CD4-positive, alpha-beta T cell treated with Interleukin-6 at 100 ng/mL for 8 hours (primary cell): ENCODE results near the gene ERCC1.
"Not testable (repeated sequence)": the region's sequence is repeated elsewhere in the genome, so short reads cannot be mapped to it uniquely, and the experiment has no call there.

ENCODE experiments used
- DNase-seq: peaks from one replicate; pipeline ENCODE4 v3.0.0-alpha.2; 2020; ENCODE audit warnings: mixed read lengths, low spot score

The ERCC1 gene

DNA sequence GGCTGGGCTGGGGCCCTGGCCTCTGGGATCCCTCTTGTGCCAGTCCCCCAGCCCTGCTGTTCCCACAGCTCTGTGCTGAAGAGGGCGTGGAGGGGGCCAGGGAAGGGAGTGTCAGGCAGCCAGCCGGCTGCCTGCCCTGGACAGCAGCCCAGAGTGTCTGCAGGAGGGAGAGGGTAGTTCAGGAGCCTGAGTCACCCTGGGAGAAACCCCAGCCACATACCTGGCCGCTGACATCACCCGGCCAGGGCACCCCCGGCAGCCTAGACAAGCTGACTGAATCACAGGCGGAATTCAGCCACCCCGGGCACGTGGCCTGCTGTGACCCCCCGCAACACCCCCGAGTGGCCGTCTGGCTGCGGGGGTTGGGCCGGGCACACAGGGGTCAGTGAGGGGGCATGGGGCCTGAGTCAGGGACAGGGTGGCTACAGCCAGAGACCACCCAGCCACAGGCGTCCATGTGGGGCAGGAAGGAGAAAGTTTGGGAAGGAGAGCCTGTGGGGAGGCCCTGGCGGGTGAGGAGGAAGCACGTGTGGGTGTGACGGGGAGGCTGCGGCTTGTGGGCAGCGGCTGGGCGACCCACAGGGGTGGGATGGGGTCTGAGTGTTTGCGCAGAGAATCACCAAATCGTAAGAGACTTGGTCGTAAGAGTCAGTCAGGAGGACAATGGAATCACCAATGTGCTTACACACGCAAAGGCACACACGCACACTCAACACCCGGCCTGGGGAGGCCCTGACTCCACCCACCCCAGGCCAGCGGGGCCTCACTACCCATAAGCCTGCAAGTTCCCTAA lies 32.2 kb upstream of the ERCC1 start:
- peak; percentile 51 for DNase-seq

DNA sequence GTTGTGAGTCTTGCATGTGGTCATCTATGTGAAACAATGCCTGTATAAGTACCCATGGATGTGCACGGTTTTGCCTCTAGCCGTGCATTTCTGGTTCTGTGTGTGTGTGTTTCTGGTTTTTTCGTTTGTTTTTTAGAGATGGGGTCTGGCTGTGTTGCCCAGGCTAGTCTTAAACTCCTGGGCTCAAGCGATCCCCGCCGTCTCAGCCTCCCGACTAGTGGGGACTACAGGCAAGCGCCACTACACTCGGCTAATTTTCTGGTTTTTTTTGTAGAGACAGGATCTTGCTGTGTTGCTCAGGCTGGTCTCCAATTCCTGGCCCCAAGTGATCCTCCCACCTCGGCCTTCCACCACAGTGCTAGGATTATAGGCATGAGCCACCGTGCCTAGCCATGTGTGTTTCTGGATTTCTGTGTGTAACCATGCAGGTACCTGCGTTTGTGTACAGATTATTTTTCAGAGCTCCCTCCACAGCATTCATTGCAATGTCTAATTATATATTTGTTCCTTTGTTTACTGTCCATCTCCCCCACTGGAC lies 28.2 kb upstream of the ERCC1 start:
- no peak for DNase-seq

DNA sequence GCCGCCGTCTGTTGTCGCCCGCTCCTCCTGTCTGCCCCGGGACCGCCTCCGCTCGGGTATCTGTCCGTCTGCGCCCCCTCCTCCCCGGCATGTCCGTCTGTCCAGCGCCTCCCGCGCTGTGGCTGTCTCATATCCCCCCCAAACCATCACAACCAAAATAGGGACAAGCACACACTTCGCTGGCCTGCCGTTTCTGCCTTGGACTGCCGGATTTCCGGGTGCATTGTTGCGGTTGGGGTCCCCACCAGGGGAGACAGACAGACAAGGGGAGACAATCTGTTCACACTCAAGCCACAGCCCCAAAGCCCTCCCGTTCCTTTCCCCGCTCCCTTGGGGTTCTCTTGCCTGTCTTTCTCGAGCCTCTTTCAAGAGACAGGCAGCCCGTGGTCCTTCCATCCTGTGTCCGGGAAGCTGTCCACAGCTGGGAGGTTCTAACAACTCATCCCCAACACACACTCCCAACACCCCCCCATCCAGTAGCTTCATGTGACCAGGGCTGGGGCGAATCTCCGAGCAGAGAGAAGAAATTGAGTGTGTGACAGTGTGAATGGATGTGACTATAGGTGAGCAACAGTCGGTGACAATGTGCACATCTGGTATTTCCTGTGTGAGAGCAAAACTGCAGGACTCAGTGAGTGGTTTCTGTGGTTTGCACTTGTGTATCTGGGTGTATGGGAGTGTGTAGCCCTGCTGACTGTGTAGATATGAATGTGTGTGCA lies 27.6 kb upstream of the ERCC1 start:
- DNase-seq: peak; percentile 64

DNA sequence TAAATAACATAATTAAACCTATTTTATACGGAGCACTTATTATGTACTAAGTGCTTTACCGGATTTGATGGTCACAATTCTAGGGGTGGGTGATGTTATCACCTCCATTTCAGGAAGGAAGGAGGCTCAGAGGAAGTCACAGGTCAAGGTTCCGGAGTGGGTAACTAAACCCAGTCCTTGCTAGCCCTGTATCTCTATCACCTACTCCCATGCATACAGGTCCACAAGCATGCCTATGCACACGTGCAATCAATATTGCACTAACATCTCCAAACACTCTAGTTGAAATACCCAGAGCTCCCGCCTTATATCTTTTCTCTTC lies 26.3 kb upstream of the ERCC1 start:
- DNase-seq: peak; percentile 55

DNA sequence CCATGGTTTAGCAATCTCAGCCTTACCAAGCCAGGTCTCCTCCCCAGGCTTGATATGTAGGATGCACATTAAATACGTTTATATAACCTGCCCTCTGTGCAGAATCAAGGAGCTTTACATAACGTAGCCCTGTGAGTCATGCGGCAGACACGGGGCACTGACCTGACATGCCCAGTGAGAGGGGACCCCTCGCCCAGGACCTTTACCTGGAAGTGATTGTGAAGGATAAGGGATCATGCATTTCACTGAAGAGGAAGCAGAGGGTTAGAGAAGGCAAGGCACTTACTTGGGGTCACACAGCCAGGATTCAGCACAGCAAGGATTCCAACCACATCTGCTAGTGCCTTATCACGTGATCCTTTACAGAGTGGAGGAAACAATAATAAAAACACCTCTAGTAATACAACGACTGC lies 25.2 kb upstream of the ERCC1 start:
- no peak for DNase-seq

DNA sequence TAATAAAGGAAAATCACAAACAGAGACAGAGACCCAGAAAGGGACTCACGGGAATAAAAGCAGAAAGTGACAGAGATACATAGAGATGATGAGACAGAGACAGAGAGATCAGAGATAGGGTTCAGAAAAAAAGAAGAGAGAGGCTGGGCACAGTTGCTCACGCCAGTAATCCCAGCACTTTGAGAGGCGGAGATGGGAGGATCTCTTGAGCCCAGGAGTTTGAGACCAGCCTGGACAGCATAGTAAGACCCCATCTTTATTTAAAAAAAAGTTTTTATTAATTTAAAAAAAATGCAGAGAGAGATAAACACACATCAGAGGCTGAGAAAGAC lies 24.7 kb upstream of the ERCC1 start:
- DNase-seq: no peak

DNA sequence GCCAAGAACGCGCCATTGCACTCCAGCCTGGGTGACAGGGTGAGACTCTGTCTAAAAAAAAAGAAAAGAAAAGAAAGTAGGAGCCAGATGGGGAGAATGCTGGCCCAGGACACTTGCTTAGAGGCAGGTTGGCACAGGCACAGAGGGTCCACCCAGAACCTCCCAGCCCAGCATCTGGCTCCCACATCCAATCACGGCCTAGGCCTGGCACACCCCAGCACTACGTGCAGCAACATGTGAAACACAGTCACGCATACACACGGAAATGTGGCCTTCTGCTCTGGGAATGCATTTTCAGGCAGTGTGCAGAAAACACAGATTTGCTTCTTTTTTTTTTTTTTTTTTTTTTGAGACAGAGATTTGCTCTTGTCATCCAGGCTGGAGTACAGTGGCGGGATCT lies 23.2 kb upstream of the ERCC1 start:
- no peak for DNase-seq

DNA sequence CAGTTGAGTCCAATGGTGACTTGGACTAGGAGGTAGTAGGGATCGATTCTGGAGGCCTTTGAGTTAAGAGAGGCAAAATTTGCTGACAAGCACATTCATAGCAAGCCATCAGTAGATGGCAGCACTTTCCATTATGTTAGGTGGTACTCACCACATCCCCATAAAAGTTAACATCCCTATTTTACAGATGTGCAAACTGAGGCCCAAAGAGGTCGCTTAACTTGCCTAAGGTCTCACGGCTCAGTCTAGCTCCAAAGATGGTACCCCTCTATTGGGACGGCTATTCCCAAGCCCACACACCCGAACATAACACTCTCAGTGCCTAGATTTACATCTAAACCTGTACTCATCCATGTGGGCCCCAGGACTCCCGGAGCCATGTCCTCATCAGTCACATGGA lies 22.6 kb upstream of the ERCC1 start:
- DNase-seq: peak; percentile 34

DNA sequence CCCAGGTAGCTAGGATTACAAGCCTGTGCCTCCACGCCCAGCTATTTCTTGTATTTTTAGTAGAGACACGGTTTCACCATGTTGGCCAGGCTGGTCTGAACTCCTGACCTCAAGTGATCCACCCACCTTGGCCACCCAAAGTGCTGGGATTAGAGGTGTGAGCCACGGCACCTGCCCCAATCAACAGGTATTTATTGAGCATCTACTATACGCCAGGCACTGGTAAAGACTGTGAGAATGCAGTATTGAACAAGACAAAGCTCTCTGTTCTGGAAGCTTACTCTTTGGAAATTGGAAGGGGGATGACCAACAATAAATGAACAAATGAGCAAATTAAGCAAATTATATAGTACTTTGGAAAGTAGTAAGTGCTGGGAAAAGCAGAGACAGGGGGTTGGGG lies 21.4 kb upstream of the ERCC1 start:
- no peak for DNase-seq

DNA sequence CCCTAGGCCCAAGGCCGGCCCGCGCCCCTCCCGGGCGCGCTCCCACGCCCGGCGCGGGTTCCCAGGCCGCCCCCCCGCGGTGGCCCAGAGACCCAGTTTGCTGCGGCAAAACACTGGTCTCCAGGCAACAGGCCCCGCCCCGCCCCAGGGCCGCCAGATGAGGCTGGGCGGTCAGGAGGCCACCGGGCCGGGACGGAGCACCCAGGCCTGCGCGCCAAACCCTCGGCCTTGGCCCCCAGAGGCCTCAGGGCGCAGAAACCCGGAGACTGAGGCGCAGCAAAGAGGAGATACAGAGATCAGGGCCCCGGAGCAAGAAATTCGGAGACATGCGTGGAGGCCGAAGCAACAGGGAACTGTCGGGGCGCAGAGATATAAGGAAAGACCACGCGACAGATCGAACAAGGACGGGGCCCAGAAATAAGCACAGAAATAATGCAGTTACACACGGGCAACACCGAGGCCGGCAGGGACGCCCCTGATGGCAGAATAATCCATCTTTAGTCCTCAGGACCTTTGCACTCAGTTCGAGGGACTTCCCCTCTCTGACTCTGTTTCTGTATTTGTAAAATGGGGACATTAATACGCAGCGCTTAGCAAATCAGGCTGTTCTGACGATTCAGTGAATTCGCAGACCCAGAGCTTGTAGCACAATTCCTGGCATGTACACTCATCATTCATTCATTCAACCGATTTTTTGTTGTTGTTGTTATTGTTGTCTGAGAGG lies 20.8 kb upstream of the ERCC1 start:
- peak; percentile 73 for DNase-seq

DNA sequence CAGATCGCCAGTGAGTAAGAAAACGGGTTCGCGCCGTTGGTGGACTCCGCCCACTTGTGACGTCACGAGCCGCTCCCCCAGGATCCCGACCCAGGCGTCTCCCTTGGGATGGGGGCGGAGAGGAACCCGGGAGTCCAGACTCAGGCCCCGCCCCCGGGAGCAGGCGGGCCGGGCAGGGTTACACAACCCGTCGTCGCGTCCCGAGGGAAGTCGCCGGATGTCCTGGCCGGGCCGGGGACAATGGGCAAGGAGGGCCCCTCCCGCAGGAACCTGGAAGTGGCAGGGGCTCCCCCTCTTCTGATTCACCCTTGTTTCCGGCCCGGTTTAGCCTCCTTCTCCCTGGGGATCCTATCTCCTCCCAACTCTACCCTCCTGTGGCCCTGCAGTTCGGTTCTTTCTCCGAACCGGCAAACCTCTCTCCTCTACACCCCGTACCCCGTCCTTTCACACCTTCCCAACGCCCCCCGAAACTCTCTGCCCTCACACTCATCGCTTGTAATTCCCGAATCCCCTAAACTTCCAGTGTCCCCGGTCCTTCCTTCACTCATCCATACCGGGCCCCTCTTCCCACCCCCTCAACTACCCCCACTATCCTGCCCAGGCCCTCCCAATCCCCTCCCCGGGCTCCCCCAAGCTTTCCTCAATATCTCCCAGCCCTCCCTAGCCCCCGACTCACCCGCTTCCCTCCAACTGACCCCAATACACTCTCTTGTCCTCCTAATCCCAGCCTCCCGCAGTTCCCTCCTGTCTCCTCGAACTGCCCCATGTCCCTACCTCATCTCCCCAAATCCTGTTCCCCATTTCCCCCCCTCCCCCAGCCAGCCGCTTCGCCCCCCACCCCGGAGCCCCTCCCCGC lies 20.0 kb upstream of the ERCC1 start:
- peak; percentile 31 for DNase-seq

DNA sequence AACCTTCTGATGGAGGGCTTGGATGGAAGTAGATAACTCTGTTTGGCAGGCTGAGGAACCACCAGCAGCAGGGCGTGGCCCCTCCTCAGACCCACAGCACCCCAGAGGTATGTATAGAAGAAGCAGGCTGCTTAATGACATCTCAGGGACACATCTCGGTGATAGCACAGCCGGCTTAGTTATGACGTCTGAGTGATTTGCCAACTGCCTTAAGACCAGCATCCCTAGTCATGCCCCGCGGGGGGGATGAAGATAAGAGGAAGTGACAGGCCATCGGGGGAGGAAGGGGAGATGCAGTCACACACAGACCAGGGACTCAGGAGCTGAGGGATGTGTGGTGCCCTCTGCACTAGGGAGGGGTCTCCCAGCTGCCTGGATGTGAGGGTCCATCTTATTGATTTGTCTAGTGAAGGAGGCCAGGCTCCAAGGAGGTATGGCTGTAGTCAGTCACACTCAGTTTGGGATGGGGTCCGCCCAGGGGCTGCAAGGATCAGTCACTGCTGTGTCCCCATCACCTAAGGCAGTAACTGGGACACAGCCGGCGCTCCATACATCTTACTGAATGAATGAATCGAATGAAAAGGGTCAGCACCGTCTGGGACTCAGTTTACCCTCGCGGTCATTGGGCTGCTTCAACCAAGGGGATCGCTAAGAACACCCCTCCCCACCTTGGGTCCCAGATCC lies 19.2 kb upstream of the ERCC1 start:
- peak; percentile 38 for DNase-seq

DNA sequence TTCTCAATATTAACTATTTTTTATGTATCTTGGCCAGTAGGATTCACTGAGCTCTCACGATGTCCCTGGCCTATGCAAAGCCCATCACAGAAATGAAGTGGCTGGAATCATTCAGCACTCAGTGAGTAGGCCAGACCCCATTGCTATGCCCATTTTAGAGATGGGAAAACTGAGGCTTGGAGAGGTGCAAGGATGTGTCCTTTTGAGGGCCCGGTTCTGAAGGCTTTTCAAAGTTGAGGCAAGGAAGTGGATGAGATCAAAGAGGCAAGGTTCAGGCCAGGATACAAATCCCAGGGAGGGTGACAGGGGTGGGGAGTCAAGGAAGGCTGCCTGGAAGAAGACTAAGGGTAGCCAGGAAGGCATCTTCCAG lies 18.7 kb upstream of the ERCC1 start:
- DNase-seq: no peak

DNA sequence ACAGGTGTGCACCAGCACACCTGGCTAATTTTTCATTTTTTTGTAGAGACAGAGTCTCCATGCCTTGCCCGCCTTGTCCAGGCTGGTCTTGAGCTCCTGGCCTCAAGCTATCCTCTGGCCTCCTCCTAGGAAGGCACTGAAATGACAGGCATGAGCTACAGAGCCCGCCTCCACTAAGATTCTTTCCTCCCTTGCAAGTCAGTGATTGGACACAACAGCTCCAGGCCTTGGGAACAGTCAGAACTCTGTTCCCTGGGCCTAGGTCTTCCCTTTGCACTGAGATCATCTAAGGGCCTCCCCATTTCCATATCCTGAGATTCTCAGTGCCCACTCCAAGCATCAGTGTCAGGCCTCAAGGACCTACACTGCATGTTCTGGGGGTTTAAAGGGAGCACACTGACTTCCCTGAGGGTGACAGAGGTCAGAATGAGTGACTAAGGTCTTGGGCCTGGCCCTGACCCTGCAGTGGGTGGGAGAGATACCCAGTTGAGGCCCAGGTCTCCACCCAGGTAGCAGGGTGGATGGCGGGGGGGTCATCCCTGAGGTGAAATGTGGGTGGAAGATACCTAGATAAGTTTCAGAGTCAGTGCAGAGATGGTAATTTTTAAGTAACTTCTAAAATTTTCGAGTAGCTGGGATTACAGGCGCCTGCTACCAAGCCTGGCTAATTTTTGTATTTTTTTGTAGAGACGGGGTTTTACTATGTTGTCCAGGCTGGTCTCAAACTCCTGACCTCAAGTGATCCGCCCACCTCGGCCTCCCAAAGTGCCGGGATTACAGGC lies 17.3 kb upstream of the ERCC1 start:
- DNase-seq: no peak

DNA sequence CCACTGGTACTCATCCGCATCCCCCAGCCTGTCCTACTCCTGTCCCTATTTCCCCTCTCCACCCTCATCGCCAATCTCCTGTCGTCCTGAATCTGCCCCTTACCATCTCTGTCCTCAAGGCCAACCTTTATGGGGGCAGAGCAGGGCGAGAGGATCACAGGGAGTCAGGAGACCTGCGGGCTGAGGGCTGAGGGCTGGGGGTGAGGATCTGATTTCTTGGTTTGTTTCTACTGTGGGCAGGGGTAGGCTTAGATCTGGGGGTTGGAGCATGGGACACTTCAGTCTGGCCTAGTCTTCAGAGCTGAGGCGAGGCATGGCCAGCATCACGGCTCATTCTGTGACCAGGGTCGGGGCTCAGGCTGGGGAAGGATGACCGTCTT lies 16.5 kb upstream of the ERCC1 start:
- DNase-seq: no peak

DNA sequence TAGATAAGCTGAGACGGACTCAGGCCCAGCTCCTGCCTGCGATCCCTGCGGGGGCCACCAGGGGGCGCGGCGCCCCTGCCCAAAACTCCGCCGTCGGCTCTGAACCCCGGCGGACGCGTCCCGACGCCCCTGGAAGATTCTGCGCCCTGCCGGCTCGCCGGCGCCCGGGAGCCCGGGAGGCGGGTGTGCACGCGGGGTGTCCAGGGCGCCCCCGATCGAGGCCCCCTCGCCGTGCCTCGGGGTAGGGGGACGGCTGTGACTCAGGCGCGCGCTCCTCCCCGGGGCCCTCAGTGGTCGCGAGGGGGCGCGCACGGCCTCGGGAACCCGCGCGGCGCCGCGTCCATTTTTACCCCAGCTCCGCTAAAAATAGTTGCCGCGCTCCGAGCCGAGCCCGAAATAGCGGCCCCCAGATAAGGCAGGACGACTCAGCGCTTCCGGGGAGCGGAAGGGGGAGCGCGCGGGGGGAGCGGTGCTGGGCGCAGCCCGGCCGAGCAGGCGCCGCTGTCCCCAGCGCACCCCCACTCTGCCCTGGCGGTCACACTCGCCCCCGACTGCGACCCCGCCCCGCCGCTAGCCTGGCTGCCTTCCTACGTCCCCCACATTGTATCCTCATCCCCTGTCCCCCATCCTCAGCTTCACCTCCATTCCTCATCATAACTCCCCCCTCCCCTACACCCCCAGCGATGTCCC lies 16.0 kb upstream of the ERCC1 start:
- DNase-seq: peak; percentile 77

DNA sequence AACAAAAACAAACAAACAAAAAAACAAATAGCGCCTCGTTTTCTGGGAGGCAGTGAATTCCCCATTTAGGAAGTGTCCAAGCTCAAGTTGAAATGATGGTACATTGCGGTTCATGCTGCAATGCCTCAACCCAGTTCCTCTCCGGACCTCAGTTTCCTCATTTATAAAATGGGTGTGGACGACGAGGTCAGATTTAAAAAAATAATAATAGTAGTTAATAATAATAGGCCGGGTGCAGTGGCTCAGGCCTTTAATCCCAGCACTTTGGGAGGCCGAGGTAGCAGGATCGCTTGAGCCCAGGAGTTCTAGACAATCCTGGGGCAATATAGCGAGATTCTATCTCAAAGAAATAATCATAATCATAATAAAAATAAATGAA lies 15.5 kb upstream of the ERCC1 start:
- no peak for DNase-seq

DNA sequence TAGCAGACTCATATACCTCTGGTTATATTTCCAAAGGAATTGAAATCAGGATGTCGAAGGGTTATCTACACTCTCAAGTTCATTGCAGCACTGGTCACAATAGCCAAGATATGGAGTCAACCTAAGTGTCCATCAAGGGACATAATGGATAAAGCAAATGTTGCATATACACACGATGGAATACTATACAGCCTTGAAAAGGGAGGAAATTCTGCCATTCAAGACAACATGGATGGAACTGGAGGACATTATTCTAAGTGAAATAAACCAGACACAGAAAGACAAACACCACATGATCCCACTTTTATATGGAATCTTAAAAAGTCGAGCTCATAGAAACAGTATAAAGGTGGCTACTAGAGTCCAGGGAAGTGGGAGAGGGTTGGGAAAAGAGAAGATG lies 13.6 kb upstream of the ERCC1 start:
- no peak for DNase-seq

DNA sequence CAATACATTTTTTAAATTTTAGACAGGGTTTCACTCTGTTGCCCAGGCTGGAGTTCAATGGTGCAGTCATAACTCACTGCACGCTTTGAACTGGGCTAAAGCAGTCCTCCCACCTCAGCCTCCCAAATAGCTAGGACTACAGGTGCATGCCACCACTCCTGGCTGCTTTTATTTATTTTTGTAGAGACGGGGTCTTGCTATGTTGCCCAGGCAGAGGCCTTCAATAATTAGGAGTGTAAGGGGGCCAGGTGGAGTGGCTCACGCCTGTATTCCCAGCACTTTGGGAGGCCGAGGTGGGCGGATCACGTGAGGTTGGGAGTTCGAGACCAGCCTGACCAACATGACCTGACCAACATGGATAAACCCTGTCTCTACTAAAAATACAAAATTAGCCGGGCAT lies 8.8 kb upstream of the ERCC1 start:
- DNase-seq: not testable (repeated sequence)

DNA sequence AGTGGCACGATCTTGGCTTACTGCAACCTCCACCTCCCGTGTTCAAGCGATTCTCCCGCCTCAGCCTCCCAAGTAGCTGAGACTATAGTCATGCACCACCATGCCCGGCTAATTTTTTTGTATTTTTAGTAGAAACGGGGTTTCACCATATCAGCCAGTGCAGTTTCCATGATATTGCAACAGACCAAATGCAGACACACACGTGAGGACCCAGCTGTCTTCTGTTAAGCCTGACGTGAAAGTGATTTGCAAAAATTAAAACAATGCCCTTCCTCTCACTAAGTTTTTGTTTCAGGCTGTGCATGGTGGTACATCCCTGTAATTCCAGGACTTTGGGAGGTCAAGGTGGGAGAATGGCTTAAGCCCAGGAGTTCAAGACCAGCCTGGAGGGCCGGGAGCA lies 7.3 kb upstream of the ERCC1 start:
- not testable (repeated sequence) for DNase-seq
